Thyroid gland (tissue), 4 donors: ENCODE data around the gene FGF7.

ENCODE experiments used
- CTCF ChIP-seq, 6 experiments: fragments of 200-600 bp in 3 of 6; fragments of 450-650 bp in 3 of 6; sonication (generic) in 3 of 6; IDR thresholded peaks; one replicate each; pipeline ENCODE4 v1.5.1; 2016 to 2019; ENCODE audit warnings: antibody characterized with exemption in 6 of 6, mild to moderate bottlenecking in 2 of 6, inconsistent platforms in 1 of 6, moderate library complexity in 1 of 6
- POLR2A ChIP-seq, 2 donors: fragments of 450-650 bp; IDR thresholded peaks; one replicate each; pipeline ENCODE4 v1.6.1; 2017; ENCODE audit warnings: antibody characterized with exemption in 2 of 2, mild to moderate bottlenecking in 2 of 2, moderate library complexity in 1 of 2

DNA sequence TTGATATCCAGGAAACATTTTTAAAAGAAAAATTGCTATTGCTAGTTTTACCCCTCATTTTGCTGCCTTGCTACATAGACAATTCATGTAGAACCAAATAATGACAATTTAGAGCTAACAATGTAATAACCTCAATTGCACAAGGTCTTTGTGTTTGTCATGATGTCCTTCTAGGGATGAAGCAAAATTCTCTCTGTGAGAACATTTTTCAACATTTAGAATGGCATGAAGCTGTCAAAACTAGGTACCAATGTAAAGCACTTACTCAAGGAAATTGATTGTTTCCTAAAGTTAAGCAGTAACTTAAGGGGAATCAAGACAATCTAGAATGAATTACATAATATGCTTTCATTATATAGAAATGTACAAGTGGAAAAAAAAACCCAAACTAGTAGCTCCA lies 7.9 kb upstream of the FGF7 start:
- TF ChIP-seq CTCF (IDR thresholded peaks at IDR 0.05) (no peak), POLR2A (IDR thresholded peaks at IDR 0.05) (no peak)
